ENCODE measurements around the gene CAPN2.

Gene CAPN2

GRCh38 chr1:223792046-223792445 lies 79.7 kb downstream of the CAPN2 start:
- Histone ChIP-seq H3K9me3 (ENCODE audit: control insufficient read depth, low read length) (no peaks in the 10 kb centered on the region), H3K9ac (no peak overlapping the region), H3K4me1 (no peaks in the 10 kb centered on the region), H3K36me3 (ENCODE audit: control insufficient read depth, insufficient read depth, low read length) (no peaks in the 10 kb centered on the region), H3K79me2 (no peaks in the 10 kb centered on the region), H3K4me3 (ENCODE audit: low read depth, low read length) (no peak overlapping the region), H3K4me2 (ENCODE audit: low read length) (no peak overlapping the region), H3K27ac (no peak overlapping the region), H3K27me3 (ENCODE audit: control insufficient read depth, insufficient read depth, low read length) (no peaks in the 10 kb centered on the region), H2AFZ (no peak overlapping the region)
- TF ChIP-seq CTCF (IDR thresholded peaks at IDR 0.05) = no peak

- no peaks in the 10 kb centered on the region for H3K36me3 ChIP-seq (ENCODE audit: control insufficient read depth, insufficient read depth, low read length)
Measured at GRCh38 chr1:223793716-223794115, 81.4 kb downstream of the CAPN2 start.

GRCh38 chr1:223794136-223794880 lies 82.0 kb downstream of the CAPN2 start:
- Histone ChIP-seq H3K79me2 (no peaks in the 10 kb centered on the region), H3K4me2 (ENCODE audit: low read length) (no peak overlapping the region), H3K4me3 (ENCODE audit: low read depth, low read length) (no peak overlapping the region), H2AFZ (no peak overlapping the region), H3K4me1 (no peaks in the 10 kb centered on the region), H3K27me3 (ENCODE audit: control insufficient read depth, insufficient read depth, low read length) (no peaks in the 10 kb centered on the region), H3K27ac (no peak overlapping the region), H3K9me3 (ENCODE audit: control insufficient read depth, low read length) (no peaks in the 10 kb centered on the region), H3K36me3 (ENCODE audit: control insufficient read depth, insufficient read depth, low read length) (no peaks in the 10 kb centered on the region), H3K9ac (no peak overlapping the region)
- TF ChIP-seq CTCF (IDR thresholded peaks at IDR 0.05) = no peak

More at GRCh38 chr1:223793716-223794115, 81.4 kb downstream of the CAPN2 start:
- H2AFZ ChIP-seq = no peak overlapping the region
- no peaks in the 10 kb centered on the region for H3K9me3 ChIP-seq (ENCODE audit: control insufficient read depth, low read length)
- TF ChIP-seq CTCF (IDR thresholded peaks at IDR 0.05) = no peak
- no peak overlapping the region for H3K9ac ChIP-seq
- no peaks in the 10 kb centered on the region for H3K27me3 ChIP-seq (ENCODE audit: control insufficient read depth, insufficient read depth, low read length)
- no peaks in the 10 kb centered on the region for H3K4me1 ChIP-seq
- no peak overlapping the region for H3K4me3 ChIP-seq (ENCODE audit: low read depth, low read length)
- H3K79me2 ChIP-seq = no peaks in the 10 kb centered on the region
- H3K4me2 ChIP-seq (ENCODE audit: low read length) = no peak overlapping the region
- no peak overlapping the region for H3K27ac ChIP-seq

GRCh38 chr1:223796210-223796609 lies 83.9 kb downstream of the CAPN2 start:
- Histone ChIP-seq H3K9ac (no peak overlapping the region), H3K36me3 (ENCODE audit: control insufficient read depth, insufficient read depth, low read length) (no peaks in the 10 kb centered on the region), H3K79me2 (no peaks in the 10 kb centered on the region), H3K4me2 (ENCODE audit: low read length) (no peak overlapping the region), H2AFZ (no peak overlapping the region), H3K27ac (no peak overlapping the region), H3K4me1 (no peaks in the 10 kb centered on the region), H3K27me3 (ENCODE audit: control insufficient read depth, insufficient read depth, low read length) (no peaks in the 10 kb centered on the region), H3K4me3 (ENCODE audit: low read depth, low read length) (no peak overlapping the region), H3K9me3 (ENCODE audit: control insufficient read depth, low read length) (no peaks in the 10 kb centered on the region)
- no peak for TF ChIP-seq CTCF (IDR thresholded peaks at IDR 0.05)

DNA sequence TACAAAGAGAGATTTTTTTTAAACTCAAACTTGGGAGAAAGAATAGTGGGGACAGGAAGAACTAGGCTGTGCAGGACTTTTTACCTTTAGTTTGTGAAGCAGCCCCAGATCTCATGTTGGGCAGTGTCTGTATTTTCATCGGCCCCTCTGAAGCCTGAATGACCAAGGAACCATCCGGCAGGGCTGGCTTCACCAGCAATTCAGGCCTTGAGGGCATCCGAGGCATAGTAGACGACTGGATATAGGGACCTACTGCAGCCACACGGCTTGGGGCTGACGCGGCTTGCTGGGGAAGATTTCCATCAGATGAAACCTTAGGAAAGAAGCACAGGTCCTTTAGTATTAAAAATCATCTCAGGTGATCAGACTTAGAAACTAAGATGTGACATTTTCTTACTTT lies 89.7 kb downstream of the CAPN2 start:
- no peak for TF ChIP-seq CTCF (IDR thresholded peaks at IDR 0.05)
- Histone ChIP-seq H3K36me3 (ENCODE audit: control insufficient read depth, insufficient read depth, low read length) (no peaks in the 10 kb centered on the region), H2AFZ (no peak overlapping the region), H3K27me3 (ENCODE audit: control insufficient read depth, insufficient read depth, low read length) (no peaks in the 10 kb centered on the region), H3K9me3 (ENCODE audit: control insufficient read depth, low read length) (no peaks in the 10 kb centered on the region), H3K4me1 (no peaks in the 10 kb centered on the region), H3K79me2 (no peaks in the 10 kb centered on the region), H3K9ac (no peak overlapping the region), H3K4me2 (ENCODE audit: low read length) (no peak overlapping the region), H3K27ac (no peak overlapping the region), H3K4me3 (ENCODE audit: low read depth, low read length) (no peak overlapping the region)

Data from parathyroid adenoma (tissue), 2 donors.